Breast epithelium (tissue), 3 donors: ENCODE data around the gene MRGPRG.

Experiments
- CTCF ChIP-seq, 3 donors: fragments of 450-650 bp; IDR thresholded peaks; one replicate each; pipeline ENCODE4 v1.5.1; 2016 to 2017; ENCODE audit warnings: antibody characterized with exemption in 3 of 3, mild to moderate bottlenecking in 3 of 3, moderate library complexity in 3 of 3
- POLR2A ChIP-seq: fragments of 450-650 bp; IDR thresholded peaks from one replicate; pipeline ENCODE4 v1.6.1; 2016; ENCODE audit warnings: antibody characterized with exemption, mild to moderate bottlenecking, moderate library complexity

- TF ChIP-seq CTCF (IDR thresholded peaks at IDR 0.05) (no peak), POLR2A (no peak)
Measured at GRCh38 chr11:3177931-3178330, 40.7 kb downstream of the MRGPRG start.
